Measurements from ENCODE around the gene NTMT2. TPM values are rescaled to one million over a fixed set of nuclear protein-coding genes. Genes with fewer than 3 reads are reported as not detected.

NTMT2 gene
- total and polyA plus RNA-seq, 9 of the 15 experiments (the other 6 are each of a cell fraction or from before 2014, with no cell fraction given) = not detected

DNA sequence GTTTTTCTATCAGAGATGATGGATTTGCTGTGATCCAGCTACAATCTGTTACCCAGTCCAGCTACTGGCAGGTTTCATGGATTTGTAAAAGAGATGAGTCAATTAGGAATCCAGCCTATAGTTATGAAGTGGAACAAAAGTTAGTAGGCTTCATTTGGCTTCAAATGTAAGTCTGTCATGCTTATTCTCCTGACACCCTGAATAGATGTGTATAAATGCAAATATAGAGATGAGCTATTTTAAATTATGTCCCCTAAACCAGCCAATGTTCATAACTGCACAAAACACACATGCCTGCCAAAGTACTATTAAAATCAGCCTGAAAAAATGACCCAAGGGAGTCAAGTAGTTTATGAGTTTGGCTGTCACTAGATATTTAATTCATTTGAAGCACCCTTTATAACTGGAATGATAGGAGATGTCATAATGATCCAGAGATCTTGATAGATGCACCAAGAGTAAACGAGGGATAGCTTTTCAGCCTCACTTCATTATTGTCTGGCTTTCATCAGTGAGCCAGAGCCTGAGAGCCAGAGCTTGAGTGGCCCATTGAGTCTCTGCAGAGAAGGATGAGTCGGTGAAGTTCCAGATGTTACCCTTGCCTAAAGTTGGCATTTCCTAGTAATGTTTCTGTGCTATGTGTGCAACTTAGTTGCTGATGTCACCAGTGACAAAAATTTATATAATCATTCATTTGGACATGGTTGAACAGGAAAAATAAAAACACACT is 11.8 kb upstream of the NTMT2 start (continued):
- no peak for TF ChIP-seq CHD7 (IDR thresholded peaks at IDR 0.05; ENCODE audit: low read depth, low read length)
- no peak for TF ChIP-seq TAF15 (IDR thresholded peaks at IDR 0.05; ENCODE audit: low read depth, low read length)
- TF ChIP-seq HDGF (IDR thresholded peaks at IDR 0.05) = no peak
- TF ChIP-seq, protein P1, sequence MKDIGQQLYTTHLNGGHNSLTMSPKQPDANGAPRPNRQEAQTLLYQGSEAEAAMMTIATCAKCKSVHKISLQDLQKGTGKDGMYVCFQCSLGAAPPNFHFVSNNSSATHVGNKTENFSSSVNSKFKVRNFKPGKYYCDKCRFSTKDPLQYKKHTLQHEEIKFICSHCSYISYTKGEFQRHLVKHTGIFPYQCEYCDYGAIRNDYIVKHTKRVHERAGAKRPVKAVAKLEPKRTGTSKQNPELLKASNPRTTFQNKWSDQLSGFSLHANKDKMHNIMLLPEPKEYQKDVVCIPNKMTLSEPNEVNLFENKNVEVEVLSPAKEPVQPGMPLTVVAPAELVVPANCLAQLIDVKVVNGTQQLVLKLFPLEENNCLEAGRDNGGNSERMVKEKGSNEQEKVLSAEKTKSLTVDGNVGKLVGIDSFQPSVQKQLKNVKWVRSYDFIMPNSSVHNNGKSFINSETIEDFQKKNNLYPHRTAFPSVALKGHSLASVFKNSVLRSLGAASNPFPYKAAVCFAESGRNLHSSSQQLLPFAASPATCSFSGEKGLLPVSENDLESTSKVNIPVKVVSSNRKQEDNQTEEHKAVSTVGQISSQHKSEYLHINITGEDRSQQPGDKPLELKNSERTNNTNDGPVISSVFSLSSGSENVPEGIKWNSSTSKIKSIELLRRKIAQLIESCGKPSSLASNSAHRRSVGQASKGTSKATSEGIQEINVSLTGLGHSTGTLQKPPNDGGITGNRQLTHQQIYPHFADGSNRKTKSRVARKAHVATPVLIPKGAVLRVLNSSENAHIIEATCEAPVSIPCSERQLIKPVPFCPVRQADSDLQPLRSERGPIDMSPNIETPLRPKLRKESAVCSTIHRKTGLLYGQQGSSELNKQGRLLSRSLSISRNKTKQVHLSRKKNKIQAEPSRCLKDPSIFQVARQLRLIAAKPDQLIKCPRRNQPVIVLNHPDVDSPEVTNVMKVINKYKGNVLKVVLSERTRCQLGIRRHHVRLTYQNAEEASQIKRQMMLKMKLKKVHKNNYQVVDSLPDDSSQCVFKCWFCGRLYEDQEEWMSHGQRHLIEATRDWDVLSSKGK (CRISPR knock-in tag; IDR thresholded peaks at IDR 0.05) = no peak
- TF ChIP-seq, protein P2, sequence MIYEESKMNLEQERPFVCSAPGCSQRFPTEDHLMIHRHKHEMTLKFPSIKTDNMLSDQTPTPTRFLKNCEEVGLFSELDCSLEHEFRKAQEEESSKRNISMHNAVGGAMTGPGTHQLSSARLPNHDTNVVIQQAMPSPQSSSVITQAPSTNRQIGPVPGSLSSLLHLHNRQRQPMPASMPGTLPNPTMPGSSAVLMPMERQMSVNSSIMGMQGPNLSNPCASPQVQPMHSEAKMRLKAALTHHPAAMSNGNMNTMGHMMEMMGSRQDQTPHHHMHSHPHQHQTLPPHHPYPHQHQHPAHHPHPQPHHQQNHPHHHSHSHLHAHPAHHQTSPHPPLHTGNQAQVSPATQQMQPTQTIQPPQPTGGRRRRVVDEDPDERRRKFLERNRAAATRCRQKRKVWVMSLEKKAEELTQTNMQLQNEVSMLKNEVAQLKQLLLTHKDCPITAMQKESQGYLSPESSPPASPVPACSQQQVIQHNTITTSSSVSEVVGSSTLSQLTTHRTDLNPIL (CRISPR knock-in tag; IDR thresholded peaks at IDR 0.05) = no peak
- no peak for TF ChIP-seq U2AF2 (optimal IDR thresholded peaks at IDR 0.05; ENCODE audit: low read depth, low read length)
